ENCODE results near the gene TIMM17B. TPM values are rescaled to one million over a fixed set of nuclear protein-coding genes. Genes with fewer than 3 reads are reported as not detected.
A peak's percentile ranks its signal among the peaks of the same experiment; 100 is the strongest.
"Not testable (repeated sequence)": the region's sequence is repeated elsewhere in the genome, so short reads cannot be mapped to it uniquely, and the experiment has no call there.

Gene TIMM17B
- total RNA-seq, 4 donors from 2014 or later: 26.7 to 61.3 (median 43.7) TPM

DNA sequence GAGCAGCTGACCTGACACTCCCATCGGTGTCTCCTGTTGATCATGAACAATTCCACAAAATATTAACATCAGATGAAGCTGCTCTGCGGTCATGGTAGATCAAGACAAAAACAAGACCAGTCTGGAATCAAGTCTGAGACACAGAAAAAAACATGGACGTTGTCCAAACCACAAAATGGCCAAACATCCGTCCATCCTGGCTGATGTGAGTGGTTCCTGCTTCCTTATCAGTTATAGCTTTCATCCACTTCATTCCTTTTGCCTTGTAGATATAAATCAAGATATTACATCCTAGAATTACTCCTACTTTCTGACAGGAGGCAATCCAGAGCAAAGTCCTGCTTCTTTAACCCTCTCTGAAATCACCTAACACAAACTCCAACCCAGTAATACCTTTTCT is 33.4 kb downstream of the TIMM17B start:
- H3K36me3 ChIP-seq: no peaks in the 10 kb centered on the region
- intact Hi-C loops (cut with DNase I; ENCODE audit: low total_unique reads) (no loop called here), in situ Hi-C loops (cut with MboI; ENCODE audit: low pct_ligation_motif_present in 1 of 4, low pct_unique_long_range_greater_than_20kb in 1 of 4, low sequenced_read_pairs in 3 of 4) (no loop called here)
- no peak overlapping the region for H3K27ac ChIP-seq
- no peaks in the 10 kb centered on the region for H3K9me3 ChIP-seq
- no peak overlapping the region for H3K4me3 ChIP-seq
- WGBS, 2 donors (ENCODE audit: low coverage in 1 of 2): 13 to 34% methylated on average over 3 to 4 of the region's 4 CpGs
- no peaks in the 10 kb centered on the region for H3K4me1 ChIP-seq
- TF ChIP-seq, protein P1, sequence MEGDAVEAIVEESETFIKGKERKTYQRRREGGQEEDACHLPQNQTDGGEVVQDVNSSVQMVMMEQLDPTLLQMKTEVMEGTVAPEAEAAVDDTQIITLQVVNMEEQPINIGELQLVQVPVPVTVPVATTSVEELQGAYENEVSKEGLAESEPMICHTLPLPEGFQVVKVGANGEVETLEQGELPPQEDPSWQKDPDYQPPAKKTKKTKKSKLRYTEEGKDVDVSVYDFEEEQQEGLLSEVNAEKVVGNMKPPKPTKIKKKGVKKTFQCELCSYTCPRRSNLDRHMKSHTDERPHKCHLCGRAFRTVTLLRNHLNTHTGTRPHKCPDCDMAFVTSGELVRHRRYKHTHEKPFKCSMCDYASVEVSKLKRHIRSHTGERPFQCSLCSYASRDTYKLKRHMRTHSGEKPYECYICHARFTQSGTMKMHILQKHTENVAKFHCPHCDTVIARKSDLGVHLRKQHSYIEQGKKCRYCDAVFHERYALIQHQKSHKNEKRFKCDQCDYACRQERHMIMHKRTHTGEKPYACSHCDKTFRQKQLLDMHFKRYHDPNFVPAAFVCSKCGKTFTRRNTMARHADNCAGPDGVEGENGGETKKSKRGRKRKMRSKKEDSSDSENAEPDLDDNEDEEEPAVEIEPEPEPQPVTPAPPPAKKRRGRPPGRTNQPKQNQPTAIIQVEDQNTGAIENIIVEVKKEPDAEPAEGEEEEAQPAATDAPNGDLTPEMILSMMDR (IDR thresholded peaks at IDR 0.05): no peak
- no peak for TF ChIP-seq POLR2A (IDR thresholded peaks at IDR 0.05)
- TF ChIP-seq EP300 (IDR thresholded peaks at IDR 0.05; ENCODE audit: low read depth): no peak
- TF ChIP-seq POLR2AphosphoS5 (IDR thresholded peaks at IDR 0.05): no peak
- H3K27me3 ChIP-seq: no peaks in the 10 kb centered on the region
- DNase-seq: no peak

DNA sequence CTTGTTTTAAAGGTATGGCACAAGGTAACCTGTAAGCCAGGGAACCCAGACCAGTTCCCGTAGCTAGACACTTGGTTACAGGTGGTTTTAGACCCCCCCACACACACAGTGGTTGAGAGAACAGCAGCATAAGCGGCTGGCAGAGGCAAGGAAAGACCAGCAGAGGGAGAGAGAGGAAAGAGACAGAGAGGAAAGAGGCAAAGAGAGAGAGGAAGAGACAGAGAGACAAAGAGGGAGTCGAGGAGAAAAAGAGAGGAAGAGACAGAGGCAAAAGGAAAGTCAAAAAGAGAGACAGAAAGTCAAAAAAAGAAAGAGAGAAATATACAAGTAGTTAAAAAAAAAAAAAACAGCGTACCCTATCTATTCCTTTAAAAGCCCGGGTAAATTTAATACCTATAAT is 42.7 kb downstream of the TIMM17B start:
- no peaks in the 10 kb centered on the region for H3K9me3 ChIP-seq
- no peaks in the 10 kb centered on the region for H3K27me3 ChIP-seq
- H3K27ac ChIP-seq: no peak overlapping the region
- TF ChIP-seq, protein P1 (IDR thresholded peaks at IDR 0.05): peak in 2 of 5 experiments; percentile 14 to 16
- no peak for TF ChIP-seq POLR2A (IDR thresholded peaks at IDR 0.05)
- no peak for TF ChIP-seq POLR2AphosphoS5 (IDR thresholded peaks at IDR 0.05)
- no peak for DNase-seq
- no peaks in the 10 kb centered on the region for H3K4me1 ChIP-seq
- intact Hi-C loops (cut with DNase I; ENCODE audit: low total_unique reads): no loop called here
- in situ Hi-C loops (cut with MboI; ENCODE audit: low pct_ligation_motif_present in 1 of 4, low pct_unique_long_range_greater_than_20kb in 1 of 4, low sequenced_read_pairs in 3 of 4): no loop called here
- 0 to 45% methylated on average over 2 to 5 of the region's 5 CpGs for WGBS, 2 donors (ENCODE audit: low coverage in 1 of 2)
- H3K36me3 ChIP-seq: no peaks in the 10 kb centered on the region
- H3K4me3 ChIP-seq: no peak overlapping the region

DNA sequence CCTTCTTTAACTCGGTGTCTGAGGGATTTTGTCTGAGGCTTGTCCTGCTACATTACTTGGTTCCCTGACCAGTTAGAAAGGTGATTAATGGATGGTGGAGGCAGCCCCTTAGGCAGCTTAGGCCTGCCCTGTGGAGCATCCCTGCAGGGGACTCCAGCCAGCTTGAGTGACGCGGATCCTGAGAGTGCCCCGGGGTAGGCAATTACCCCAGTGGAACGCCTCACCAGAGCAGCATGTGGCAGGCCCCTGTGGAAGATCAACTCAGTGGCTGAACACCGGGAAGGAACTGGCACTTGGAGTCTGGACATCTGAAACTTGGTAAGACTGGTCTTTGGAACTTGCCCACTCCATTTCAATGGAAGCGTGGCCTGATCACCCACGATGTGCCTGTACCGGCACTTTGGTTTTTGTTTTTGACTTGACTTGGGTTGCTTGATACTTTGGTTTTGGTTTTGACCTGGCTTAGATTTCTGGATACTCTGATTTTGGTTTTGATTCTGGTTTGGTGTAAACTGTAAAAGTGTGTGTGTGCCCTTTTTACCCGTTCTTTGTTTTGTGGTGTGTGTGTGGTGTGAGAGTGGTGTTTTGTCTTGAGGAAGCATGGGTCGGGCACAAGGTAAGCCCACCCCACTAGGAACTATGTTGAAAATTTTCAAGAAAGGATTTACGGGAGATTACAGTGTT is 43.3 kb downstream of the TIMM17B start:
- DNase-seq; H3K4me1 ChIP-seq; H3K4me3 ChIP-seq; H3K36me3 ChIP-seq; H3K9me3 ChIP-seq; intact Hi-C loops (cut with DNase I; ENCODE audit: low total_unique reads); in situ Hi-C loops (cut with MboI; ENCODE audit: low pct_ligation_motif_present in 1 of 4, low pct_unique_long_range_greater_than_20kb in 1 of 4, low sequenced_read_pairs in 3 of 4); H3K27ac ChIP-seq; H3K27me3 ChIP-seq: not testable (repeated sequence)
- 87 to 89% methylated on average over 3 to 12 of the region's 12 CpGs for WGBS, 2 donors (ENCODE audit: low coverage in 1 of 2)

DNA sequence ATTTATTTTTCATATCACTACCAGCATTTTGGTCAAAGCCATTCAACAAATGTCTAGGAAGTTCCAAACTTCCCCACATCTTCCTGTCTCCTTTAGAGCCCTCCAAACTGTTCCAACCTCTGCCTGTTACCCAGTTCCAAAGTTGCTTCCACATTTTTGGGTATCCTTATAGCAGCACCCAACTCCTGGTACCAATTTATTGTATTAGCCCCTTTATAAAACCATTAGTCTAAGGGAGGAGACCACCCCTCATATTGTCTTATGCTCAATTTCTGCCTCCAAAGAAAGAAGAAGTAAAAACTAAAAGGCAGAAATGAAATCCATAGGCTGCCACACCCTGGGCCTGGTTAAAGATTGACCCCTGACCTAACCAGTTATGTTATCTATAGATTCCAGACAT is 44.1 kb downstream of the TIMM17B start:
- intact Hi-C loops (cut with DNase I; ENCODE audit: low total_unique reads); DNase-seq; H3K27ac ChIP-seq; H3K4me1 ChIP-seq; in situ Hi-C loops (cut with MboI; ENCODE audit: low pct_ligation_motif_present in 1 of 4, low pct_unique_long_range_greater_than_20kb in 1 of 4, low sequenced_read_pairs in 3 of 4); H3K27me3 ChIP-seq; H3K36me3 ChIP-seq; H3K4me3 ChIP-seq; H3K9me3 ChIP-seq: not testable (repeated sequence)

DNA sequence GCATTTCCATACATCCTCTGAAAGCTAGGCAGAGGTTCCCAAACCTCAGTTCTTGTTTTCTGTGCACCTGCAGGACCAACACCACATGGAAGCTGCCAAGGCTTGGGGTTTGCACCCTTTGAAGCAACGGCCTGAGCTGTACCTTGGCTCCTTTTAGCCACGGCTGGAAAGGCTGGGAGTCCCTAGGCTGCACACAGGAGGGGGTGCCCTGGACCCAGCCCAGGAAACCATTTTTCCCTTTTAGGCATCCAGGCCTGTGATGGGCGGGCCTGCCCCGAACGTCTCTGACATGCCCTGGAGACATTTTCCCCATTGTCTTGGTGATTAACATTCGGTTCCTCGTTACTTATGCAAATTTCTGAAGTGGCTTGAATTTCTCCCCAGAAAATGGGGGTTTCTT is 44.7 kb downstream of the TIMM17B start:
- H3K27ac ChIP-seq: no peak overlapping the region
- H3K36me3 ChIP-seq: no peaks in the 10 kb centered on the region
- 63% methylated on average over 7 of the region's 7 CpGs; no CpG with 5 or more reads in 1 of the 2 donors for WGBS, 2 donors (ENCODE audit: low coverage in 1 of 2)
- TF ChIP-seq POLR2A (IDR thresholded peaks at IDR 0.05) (no peak), EP300 (IDR thresholded peaks at IDR 0.05; ENCODE audit: low read depth) (no peak), POLR2AphosphoS5 (IDR thresholded peaks at IDR 0.05) (no peak)
- TF ChIP-seq, protein P1 (IDR thresholded peaks at IDR 0.05): no peak
- in situ Hi-C loops (cut with MboI; ENCODE audit: low pct_ligation_motif_present in 1 of 4, low pct_unique_long_range_greater_than_20kb in 1 of 4, low sequenced_read_pairs in 3 of 4): no loop called here
- H3K4me3 ChIP-seq: no peak overlapping the region
- no peaks in the 10 kb centered on the region for H3K27me3 ChIP-seq
- H3K9me3 ChIP-seq: no peaks in the 10 kb centered on the region
- DNase-seq: no peak
- intact Hi-C loops (cut with DNase I; ENCODE audit: low total_unique reads): no loop called here
- H3K4me1 ChIP-seq: no peaks in the 10 kb centered on the region

Measured in transverse colon (tissue), 4 donors.